GM06990 (cell line): ENCODE results near the gene TTLL12.

ENCODE experiments used
- DNase-seq: peaks from one replicate; pipeline ENCODE4 v3.0.0-alpha.2; 2011; ENCODE audit not compliant: insufficient read length; ENCODE audit errors: extremely low read depth
- H3K27me3 ChIP-seq: replicated peaks from 2 replicates; pipeline ENCODE4 v1.6.0; 2011; ENCODE audit warnings: low read length; ENCODE audit not compliant: control insufficient read depth, insufficient read depth
- H3K36me3 ChIP-seq: 2 replicates; pipeline ENCODE4 v1.5.1; 2011; ENCODE audit warnings: low read length; ENCODE audit not compliant: control insufficient read depth, insufficient read depth
- H3K4me3 ChIP-seq: replicated peaks from 2 replicates; pipeline ENCODE4 v1.5.1; 2011; ENCODE audit warnings: low read depth, mild to moderate bottlenecking, control low read depth, low read length
- TF ChIP-seq, protein P1 (sequence below): IDR thresholded peaks from 2 replicates; pipeline ENCODE4 v1.5.1; 2011; ENCODE audit warnings: low read length, control low read depth, mild to moderate bottlenecking, inconsistent platforms; ENCODE audit not compliant: insufficient read depth, poor library complexity, severe bottlenecking

TTLL12 gene

DNA sequence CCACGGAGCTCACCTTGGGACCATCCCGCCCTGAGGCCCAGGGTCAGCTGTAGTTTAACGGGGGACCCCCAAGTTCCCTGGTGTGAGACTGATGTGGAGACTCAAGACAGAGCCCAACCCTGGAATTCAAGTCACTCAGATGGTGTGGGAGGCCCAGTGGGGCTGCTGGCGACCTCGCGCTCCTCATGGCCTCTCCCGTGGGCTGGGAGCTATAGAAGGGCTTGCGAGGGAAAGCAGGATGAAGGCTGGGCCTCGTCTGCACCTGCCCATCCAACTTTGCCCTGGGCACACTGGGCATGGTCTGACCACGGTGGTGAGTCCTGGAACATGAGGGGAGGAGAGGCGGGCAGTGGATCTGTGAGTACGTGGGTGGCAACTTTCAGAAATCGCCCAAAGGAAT is 13.6 kb upstream of the TTLL12 start:
- TF ChIP-seq, protein P1, sequence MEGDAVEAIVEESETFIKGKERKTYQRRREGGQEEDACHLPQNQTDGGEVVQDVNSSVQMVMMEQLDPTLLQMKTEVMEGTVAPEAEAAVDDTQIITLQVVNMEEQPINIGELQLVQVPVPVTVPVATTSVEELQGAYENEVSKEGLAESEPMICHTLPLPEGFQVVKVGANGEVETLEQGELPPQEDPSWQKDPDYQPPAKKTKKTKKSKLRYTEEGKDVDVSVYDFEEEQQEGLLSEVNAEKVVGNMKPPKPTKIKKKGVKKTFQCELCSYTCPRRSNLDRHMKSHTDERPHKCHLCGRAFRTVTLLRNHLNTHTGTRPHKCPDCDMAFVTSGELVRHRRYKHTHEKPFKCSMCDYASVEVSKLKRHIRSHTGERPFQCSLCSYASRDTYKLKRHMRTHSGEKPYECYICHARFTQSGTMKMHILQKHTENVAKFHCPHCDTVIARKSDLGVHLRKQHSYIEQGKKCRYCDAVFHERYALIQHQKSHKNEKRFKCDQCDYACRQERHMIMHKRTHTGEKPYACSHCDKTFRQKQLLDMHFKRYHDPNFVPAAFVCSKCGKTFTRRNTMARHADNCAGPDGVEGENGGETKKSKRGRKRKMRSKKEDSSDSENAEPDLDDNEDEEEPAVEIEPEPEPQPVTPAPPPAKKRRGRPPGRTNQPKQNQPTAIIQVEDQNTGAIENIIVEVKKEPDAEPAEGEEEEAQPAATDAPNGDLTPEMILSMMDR: no peak
- Histone ChIP-seq H3K27me3 (no peaks in the 10 kb centered on the region), H3K4me3 (no peak overlapping the region), H3K36me3 (no peaks in the 10 kb centered on the region)
- no peak for DNase-seq

DNA sequence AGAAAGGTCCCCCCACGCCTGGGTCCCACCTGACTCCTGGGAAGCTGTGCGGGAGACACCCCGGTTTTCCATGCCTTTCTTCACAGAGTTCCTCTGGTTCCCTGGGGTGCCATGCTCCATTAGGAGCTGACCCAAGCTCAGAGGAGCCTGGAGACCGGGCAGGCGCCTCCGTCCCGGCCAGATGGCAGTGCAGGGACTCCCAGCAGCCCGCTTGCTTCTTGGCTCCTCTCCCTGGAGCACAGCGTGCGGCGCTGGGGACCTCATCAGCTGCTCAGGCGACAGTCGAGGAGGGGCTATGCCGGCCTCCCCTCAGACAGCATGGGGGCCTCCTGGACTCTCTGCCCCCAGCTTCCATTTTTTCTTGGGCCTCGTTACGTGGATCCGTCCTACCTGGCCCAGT is 13.1 kb upstream of the TTLL12 start:
- TF ChIP-seq, protein P1: no peak
- no peak for DNase-seq
- no peaks in the 10 kb centered on the region for H3K27me3 ChIP-seq
- no peaks in the 10 kb centered on the region for H3K36me3 ChIP-seq
- no peak overlapping the region for H3K4me3 ChIP-seq

DNA sequence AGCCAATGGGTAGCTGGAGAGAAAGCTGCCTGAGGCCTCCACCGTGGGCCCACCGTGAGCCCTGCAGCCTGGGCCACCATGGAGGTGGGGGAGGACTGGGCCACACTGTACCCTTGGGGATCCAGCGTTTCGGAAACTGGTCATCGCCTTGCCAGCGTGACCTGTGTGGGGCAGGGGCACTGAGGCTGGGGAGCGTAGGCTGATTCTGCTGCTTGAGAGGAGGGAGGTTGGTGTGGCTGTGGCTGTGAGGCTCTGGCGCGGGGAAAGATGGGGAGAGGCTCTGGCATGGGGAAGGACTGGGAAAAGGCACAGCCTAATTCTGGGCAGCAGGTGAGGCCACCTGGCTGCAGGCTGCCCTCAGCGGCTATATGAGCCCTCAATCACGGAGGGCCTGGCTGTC is 12.6 kb upstream of the TTLL12 start:
- no peaks in the 10 kb centered on the region for H3K27me3 ChIP-seq
- TF ChIP-seq, protein P1: no peak
- DNase-seq: no peak
- H3K36me3 ChIP-seq: no peaks in the 10 kb centered on the region
- H3K4me3 ChIP-seq: no peak overlapping the region

DNA sequence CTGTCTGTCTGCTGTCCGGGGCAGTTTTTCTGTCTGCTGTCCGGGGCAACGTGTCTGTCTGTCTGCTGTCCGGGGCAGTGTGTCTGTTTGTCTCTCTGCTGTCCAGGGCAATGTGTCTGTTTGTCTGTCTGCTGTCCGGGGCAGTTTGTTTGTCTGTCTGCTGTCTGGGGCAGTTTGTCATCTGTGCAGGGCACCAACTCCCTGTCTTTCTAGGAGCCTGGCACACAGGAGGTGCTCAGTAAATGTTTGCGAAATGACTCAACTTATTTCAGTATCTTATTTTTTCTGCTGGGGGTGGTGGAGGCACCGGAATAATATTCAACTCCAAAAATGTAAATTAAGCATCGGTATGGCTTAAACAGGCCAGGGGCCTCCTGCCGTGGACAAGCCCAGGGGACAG is 12.0 kb upstream of the TTLL12 start:
- DNase-seq: no peak
- Histone ChIP-seq H3K27me3 (no peaks in the 10 kb centered on the region), H3K36me3 (no peaks in the 10 kb centered on the region), H3K4me3 (no peak overlapping the region)
- TF ChIP-seq, protein P1: no peak

DNA sequence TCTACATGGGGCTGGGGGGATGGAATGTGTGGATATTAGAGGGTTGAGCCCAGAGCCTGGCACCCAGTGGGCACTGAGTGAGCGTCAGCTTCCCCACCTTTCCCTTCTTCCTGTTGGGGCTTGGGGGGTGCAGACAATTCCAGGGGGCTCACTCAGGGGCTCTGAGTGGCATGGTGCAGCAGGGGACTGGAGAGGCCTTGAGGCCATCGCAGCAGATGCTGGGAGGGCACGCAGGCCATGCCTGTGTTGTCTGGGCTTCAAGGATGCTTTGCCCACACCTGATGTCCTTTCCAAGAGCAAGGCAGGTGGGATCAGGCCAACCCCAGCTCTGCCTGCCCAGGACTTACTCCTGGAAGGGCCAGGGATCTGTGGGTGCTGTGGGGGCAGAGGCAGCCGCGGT is 11.2 kb upstream of the TTLL12 start:
- no peaks in the 10 kb centered on the region for H3K27me3 ChIP-seq
- H3K4me3 ChIP-seq: no peak overlapping the region
- TF ChIP-seq, protein P1: no peak
- no peaks in the 10 kb centered on the region for H3K36me3 ChIP-seq
- no peak for DNase-seq

DNA sequence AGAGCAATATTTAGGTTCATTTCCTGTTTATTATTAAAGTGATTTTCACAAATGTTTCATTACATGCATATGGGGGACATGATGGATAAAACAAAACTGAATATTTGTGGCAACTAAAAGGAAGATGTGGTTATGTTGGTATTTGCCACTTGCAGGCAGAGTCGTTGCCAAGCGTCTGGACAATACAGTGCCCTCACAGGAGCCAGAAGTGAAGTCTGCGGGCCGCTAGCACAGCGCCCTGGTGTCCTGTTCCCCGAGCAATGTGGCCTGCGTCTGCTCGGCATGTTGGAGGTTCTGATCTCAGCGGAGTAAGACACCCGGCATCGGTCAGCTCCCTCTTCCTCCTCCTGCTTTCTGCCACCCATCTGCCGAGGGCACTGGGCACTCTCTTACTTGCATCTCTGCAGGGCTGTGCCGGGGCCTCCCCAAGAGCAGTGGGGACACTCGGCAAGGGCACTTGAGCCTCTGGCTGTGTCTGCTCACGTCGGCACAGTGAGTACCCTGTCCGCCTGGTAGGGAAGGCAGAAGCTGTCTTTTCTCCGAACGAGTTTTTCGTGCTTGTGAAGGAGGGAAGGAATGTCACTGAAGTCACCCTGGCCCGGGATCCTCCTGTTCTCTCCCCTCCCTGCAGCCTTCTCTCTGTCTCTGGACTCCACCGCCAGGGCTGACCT is 10.5 kb upstream of the TTLL12 start:
- TF ChIP-seq, protein P1: no peak
- no peaks in the 10 kb centered on the region for H3K36me3 ChIP-seq
- no peak overlapping the region for H3K4me3 ChIP-seq
- no peaks in the 10 kb centered on the region for H3K27me3 ChIP-seq
- DNase-seq: no peak
